ENCODE results near the gene ALK.

The ALK gene

DNA sequence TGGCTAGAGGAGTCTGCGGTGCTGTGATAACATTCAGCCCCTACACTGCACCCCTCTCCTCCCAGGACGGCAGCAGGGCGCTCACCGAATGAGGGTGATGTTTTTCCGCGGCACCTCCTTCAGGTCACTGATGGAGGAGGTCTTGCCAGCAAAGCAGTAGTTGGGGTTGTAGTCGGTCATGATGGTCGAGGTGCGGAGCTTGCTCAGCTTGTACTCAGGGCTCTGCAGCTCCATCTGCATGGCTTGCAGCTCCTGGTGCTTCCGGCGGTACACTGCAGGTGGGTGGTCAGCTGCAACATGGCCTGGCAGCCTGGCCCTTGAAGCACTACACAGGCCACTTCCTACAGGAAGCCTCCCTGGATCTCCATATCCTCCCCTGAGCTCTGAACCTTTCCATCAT is 698.1 kb downstream of the ALK start:
- TF ChIP-seq EZH2 (IDR thresholded peaks at IDR 0.05; ENCODE audit: borderline replicate concordance, low read length) = no peak
- TF ChIP-seq, protein P1, sequence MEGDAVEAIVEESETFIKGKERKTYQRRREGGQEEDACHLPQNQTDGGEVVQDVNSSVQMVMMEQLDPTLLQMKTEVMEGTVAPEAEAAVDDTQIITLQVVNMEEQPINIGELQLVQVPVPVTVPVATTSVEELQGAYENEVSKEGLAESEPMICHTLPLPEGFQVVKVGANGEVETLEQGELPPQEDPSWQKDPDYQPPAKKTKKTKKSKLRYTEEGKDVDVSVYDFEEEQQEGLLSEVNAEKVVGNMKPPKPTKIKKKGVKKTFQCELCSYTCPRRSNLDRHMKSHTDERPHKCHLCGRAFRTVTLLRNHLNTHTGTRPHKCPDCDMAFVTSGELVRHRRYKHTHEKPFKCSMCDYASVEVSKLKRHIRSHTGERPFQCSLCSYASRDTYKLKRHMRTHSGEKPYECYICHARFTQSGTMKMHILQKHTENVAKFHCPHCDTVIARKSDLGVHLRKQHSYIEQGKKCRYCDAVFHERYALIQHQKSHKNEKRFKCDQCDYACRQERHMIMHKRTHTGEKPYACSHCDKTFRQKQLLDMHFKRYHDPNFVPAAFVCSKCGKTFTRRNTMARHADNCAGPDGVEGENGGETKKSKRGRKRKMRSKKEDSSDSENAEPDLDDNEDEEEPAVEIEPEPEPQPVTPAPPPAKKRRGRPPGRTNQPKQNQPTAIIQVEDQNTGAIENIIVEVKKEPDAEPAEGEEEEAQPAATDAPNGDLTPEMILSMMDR (IDR thresholded peaks at IDR 0.05; ENCODE audit: low read length) = no peak
- H3K36me3 ChIP-seq (ENCODE audit: insufficient read depth, low read length) = no peaks in the 10 kb centered on the region
- no peak overlapping the region for H3K27ac ChIP-seq (ENCODE audit: low read depth, low read length, poor library complexity, severe bottlenecking)
- H2AFZ ChIP-seq (ENCODE audit: low read length) = no peak overlapping the region
- H3K9me2 ChIP-seq (ENCODE audit: low read depth, low read length) = no peaks in the 10 kb centered on the region
- no peaks in the 10 kb centered on the region; the same call in 1 of the 2 replicates for H3K27me3 ChIP-seq (ENCODE audit: insufficient read depth, low read length)
- no peaks in the 10 kb centered on the region for H4K20me1 ChIP-seq (ENCODE audit: insufficient read depth, low read length)
- H3K9ac ChIP-seq (ENCODE audit: low read length) = no peak overlapping the region
- H3K4me3 ChIP-seq (ENCODE audit: low read depth, low read length, poor library complexity, severe bottlenecking) = no peak overlapping the region
- no peaks in the 10 kb centered on the region for H3K4me1 ChIP-seq (ENCODE audit: insufficient read depth, low read length, severe bottlenecking)
- H3K9me3 ChIP-seq (ENCODE audit: low read length) = no peaks in the 10 kb centered on the region
- H3K79me2 ChIP-seq (ENCODE audit: insufficient read depth, low read length) = no peaks in the 10 kb centered on the region
- no peak overlapping the region for H3K4me2 ChIP-seq (ENCODE audit: low read length)
- no peaks in the 10 kb centered on the region for H3F3A ChIP-seq (ENCODE audit: insufficient read depth, low read length)

DNA sequence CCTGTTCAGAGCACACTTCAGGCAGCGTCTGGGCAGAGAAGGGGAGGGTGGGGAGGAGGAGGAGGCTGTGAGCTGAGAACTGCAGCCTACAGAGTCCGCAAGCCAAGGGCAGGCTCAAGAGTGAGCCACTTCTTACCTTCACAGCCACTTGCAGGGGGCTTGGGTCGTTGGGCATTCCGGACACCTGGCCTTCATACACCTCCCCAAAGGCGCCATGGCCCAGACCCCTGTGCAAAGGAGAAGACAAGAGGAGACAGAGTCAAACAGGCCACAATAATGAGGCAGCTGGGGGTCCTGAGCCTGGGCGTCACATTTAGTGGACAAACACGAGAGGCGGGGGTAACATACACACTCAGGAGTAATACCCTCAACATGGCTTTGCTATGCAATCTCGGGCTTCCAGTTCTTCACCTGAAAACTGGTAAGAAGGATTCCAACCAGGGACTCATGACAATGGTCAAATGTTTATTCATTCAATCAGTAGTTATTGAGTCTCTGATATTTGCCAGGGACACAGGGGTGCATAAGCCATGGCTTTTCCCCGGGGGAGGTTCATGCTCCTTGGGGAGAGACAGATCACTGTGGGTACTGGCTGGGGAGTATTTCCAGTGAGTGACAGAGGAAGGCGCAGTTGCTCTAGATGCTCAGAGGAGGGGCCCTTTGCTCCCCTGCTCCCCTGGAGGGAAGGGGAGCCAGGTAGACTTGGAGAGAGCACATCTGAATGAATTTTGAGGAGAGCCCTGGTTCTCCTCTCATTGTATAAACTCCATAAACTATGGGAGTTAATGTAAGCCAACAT is 698.8 kb downstream of the ALK start:
- Histone ChIP-seq H3K4me2 (ENCODE audit: low read length) (no peak overlapping the region), H3K9me3 (ENCODE audit: low read length) (no peaks in the 10 kb centered on the region), H3K9me2 (ENCODE audit: low read depth, low read length) (no peaks in the 10 kb centered on the region), H3K79me2 (ENCODE audit: insufficient read depth, low read length) (no peaks in the 10 kb centered on the region), H2AFZ (ENCODE audit: low read length) (no peak overlapping the region), H3F3A (ENCODE audit: insufficient read depth, low read length) (no peaks in the 10 kb centered on the region), H3K4me3 (ENCODE audit: low read depth, low read length, poor library complexity, severe bottlenecking) (no peak overlapping the region), H3K36me3 (ENCODE audit: insufficient read depth, low read length) (no peaks in the 10 kb centered on the region), H3K27me3 (ENCODE audit: insufficient read depth, low read length) (no peaks in the 10 kb centered on the region; the same call in 1 of the 2 replicates), H4K20me1 (ENCODE audit: insufficient read depth, low read length) (no peaks in the 10 kb centered on the region), H3K4me1 (ENCODE audit: insufficient read depth, low read length, severe bottlenecking) (no peaks in the 10 kb centered on the region), H3K9ac (ENCODE audit: low read length) (no peak overlapping the region), H3K27ac (ENCODE audit: low read depth, low read length, poor library complexity, severe bottlenecking) (no peak overlapping the region)
- TF ChIP-seq, protein P1 (IDR thresholded peaks at IDR 0.05; ENCODE audit: low read length) = no peak
- no peak for TF ChIP-seq EZH2 (IDR thresholded peaks at IDR 0.05; ENCODE audit: borderline replicate concordance, low read length)

DNA sequence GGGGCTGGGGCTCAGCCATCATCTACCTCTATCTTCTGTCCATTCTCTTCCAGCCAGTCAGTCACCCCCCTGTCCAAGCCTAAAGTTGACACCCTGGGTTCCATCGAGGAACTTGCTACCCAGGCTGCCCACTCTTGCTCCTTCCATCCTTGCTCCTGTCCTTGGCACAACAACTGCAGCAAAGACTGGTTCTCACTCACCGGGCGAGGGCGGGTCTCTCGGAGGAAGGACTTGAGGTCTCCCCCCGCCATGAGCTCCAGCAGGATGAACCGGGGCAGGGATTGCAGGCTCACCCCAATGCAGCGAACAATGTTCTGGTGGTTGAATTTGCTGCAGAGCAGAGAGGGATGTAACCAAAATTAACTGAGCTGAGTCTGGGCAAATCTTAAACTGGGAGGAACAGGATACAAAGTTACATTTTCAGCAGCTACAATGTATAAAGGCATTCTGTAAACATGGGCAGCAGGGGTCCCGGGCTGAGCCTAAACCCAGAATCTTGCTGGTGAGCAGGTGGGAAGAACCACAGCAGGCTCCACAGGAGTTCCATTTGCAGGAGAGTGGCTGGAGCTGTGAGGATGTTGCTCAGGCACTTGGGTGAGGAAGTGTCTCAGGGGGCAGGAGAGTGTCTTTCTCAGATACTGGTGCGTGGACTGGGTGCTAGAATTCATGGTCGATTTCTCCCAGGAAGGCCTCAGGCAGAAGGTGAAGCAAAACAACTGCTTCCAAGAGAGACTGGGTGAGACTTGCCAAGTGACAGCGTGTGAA is 700.7 kb downstream of the ALK start:
- Histone ChIP-seq H3K27me3 (ENCODE audit: insufficient read depth, low read length) (peaks cover 5% of the 10 kb centered on the region; the same call in 1 of the 2 replicates), H3K79me2 (ENCODE audit: insufficient read depth, low read length) (no peaks in the 10 kb centered on the region), H4K20me1 (ENCODE audit: insufficient read depth, low read length) (no peaks in the 10 kb centered on the region), H3K4me1 (ENCODE audit: insufficient read depth, low read length, severe bottlenecking) (no peaks in the 10 kb centered on the region), H3K36me3 (ENCODE audit: insufficient read depth, low read length) (no peaks in the 10 kb centered on the region), H3K4me2 (ENCODE audit: low read length) (no peak overlapping the region), H3K9me2 (ENCODE audit: low read depth, low read length) (no peaks in the 10 kb centered on the region), H3K4me3 (ENCODE audit: low read depth, low read length, poor library complexity, severe bottlenecking) (no peak overlapping the region), H3K9ac (ENCODE audit: low read length) (no peak overlapping the region), H2AFZ (ENCODE audit: low read length) (no peak overlapping the region), H3K9me3 (ENCODE audit: low read length) (no peaks in the 10 kb centered on the region), H3F3A (ENCODE audit: insufficient read depth, low read length) (no peaks in the 10 kb centered on the region), H3K27ac (ENCODE audit: low read depth, low read length, poor library complexity, severe bottlenecking) (no peak overlapping the region)
- TF ChIP-seq EZH2 (IDR thresholded peaks at IDR 0.05; ENCODE audit: borderline replicate concordance, low read length) = no peak
- TF ChIP-seq, protein P1 (IDR thresholded peaks at IDR 0.05; ENCODE audit: low read length) = no peak
